ENCODE data around the gene LRRC70. TPM values are rescaled to one million over a fixed set of nuclear protein-coding genes. Genes with fewer than 3 reads are reported as not detected.

The LRRC70 gene
- total and polyA plus RNA-seq, 2 experiments from 2014 or later = 0.15 to 1.7 TPM

DNA sequence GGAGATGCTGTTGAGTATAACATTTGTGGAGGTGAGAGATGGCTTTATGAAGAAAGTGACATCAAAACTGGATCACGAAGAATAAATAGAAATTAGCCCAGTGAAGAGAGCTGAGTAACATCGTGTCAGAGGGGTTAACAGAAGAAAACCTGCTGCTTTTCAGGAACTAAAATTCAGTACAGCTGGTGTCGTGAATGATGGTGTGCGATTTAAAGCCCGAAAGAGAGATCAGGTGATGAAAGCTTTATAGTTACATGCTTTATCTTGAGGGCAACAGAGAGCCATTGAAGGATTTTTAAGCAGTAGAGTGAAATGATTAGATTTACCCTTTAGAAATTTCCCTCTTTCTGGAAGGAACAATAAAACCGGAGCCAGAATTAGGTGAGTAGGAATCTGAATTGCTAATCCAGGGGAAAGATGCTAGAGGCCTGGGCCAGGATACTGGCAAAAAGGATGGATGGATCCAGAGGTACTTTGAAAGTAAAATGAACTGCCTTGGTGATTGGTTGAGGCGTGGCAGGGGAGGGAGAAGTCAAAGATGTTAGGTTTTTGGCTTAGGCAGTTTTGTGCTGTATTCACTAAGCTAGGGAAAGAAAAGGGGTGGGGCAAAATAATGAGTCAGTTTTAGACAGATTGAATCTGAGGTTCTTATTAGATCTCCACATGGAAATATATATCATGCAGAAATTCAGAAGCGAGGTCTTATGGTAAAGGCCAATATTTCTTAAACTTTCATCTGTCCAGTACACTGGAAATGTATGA, 3.4 kb downstream of the LRRC70 start:
- no peak overlapping the region for H3K4me2 ChIP-seq
- no peaks in the 10 kb centered on the region for H3K36me3 ChIP-seq (ENCODE audit: insufficient read depth)
- Mint-ChIP-seq H3K27ac (no peak overlapping the region), H3K27me3 (ENCODE audit: insufficient read depth, low read depth, poor library complexity) (peaks cover 3% of the 10 kb centered on the region), H3K4me1 (peaks cover 9% of the 10 kb centered on the region), H3K9me3 (no peaks in the 10 kb centered on the region), H3K4me3 (no peak overlapping the region), H3K36me3 (ENCODE audit: low read depth) (no peaks in the 10 kb centered on the region)
- H3K27ac ChIP-seq (ENCODE audit: low read depth) = no peak overlapping the region
- no peak overlapping the region for H3K4me3 ChIP-seq
- H3K79me2 ChIP-seq (replicated peaks; ENCODE audit: insufficient read depth) = no peaks in the 10 kb centered on the region; the same call in 1 of the 2 replicates
- H4K20me1 ChIP-seq (replicated peaks; ENCODE audit: insufficient read depth) = no peaks in the 10 kb centered on the region
- H3K9me2 ChIP-seq (ENCODE audit: insufficient read depth) = no peaks in the 10 kb centered on the region
- no peak; the same call in 2 of the 3 replicates for ATAC-seq
- H3F3A ChIP-seq (replicated peaks; ENCODE audit: low read depth) = no peaks in the 10 kb centered on the region
- DNase-seq (ENCODE audit: low spot score) = peak; percentile 31
- no peaks in the 10 kb centered on the region for H3K27me3 ChIP-seq (ENCODE audit: insufficient read depth)
- H2AFZ ChIP-seq = no peak overlapping the region
- H3K4me1 ChIP-seq (ENCODE audit: insufficient read depth) = no peaks in the 10 kb centered on the region
- TF ChIP-seq JUNB (IDR thresholded peaks at IDR 0.05; ENCODE audit: unreplicated experiment) (no peak), ZNF114 (CRISPR knock-in tag; IDR thresholded peaks at IDR 0.05) (no peak), EZH2 (IDR thresholded peaks at IDR 0.05; ENCODE audit: low read depth, unreplicated experiment) (no peak), POLR2AphosphoS5 (IDR thresholded peaks at IDR 0.05; ENCODE audit: low read depth) (no peak), CREB1 (CRISPR knock-in tag; IDR thresholded peaks at IDR 0.05; ENCODE audit: low read depth) (no peak), NANOG (IDR thresholded peaks at IDR 0.05; ENCODE audit: borderline replicate concordance) (no peak), EZH2phosphoT487 (IDR thresholded peaks at IDR 0.05; ENCODE audit: unreplicated experiment) (no peak), ZNF331 (CRISPR knock-in tag; IDR thresholded peaks at IDR 0.05; ENCODE audit: low read depth) (no peak), STAT1 (IDR thresholded peaks at IDR 0.05; ENCODE audit: unreplicated experiment) (no peak)
- TF ChIP-seq, protein P1, sequence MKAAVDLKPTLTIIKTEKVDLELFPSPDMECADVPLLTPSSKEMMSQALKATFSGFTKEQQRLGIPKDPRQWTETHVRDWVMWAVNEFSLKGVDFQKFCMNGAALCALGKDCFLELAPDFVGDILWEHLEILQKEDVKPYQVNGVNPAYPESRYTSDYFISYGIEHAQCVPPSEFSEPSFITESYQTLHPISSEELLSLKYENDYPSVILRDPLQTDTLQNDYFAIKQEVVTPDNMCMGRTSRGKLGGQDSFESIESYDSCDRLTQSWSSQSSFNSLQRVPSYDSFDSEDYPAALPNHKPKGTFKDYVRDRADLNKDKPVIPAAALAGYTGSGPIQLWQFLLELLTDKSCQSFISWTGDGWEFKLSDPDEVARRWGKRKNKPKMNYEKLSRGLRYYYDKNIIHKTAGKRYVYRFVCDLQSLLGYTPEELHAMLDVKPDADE (IDR thresholded peaks at IDR 0.05) = no peak
- TF ChIP-seq, protein P2, sequence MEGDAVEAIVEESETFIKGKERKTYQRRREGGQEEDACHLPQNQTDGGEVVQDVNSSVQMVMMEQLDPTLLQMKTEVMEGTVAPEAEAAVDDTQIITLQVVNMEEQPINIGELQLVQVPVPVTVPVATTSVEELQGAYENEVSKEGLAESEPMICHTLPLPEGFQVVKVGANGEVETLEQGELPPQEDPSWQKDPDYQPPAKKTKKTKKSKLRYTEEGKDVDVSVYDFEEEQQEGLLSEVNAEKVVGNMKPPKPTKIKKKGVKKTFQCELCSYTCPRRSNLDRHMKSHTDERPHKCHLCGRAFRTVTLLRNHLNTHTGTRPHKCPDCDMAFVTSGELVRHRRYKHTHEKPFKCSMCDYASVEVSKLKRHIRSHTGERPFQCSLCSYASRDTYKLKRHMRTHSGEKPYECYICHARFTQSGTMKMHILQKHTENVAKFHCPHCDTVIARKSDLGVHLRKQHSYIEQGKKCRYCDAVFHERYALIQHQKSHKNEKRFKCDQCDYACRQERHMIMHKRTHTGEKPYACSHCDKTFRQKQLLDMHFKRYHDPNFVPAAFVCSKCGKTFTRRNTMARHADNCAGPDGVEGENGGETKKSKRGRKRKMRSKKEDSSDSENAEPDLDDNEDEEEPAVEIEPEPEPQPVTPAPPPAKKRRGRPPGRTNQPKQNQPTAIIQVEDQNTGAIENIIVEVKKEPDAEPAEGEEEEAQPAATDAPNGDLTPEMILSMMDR (conservative IDR thresholded peaks at IDR 0.05; ENCODE audit: low read depth in 2 of 2) = no peak
- TF ChIP-seq, protein P3, sequence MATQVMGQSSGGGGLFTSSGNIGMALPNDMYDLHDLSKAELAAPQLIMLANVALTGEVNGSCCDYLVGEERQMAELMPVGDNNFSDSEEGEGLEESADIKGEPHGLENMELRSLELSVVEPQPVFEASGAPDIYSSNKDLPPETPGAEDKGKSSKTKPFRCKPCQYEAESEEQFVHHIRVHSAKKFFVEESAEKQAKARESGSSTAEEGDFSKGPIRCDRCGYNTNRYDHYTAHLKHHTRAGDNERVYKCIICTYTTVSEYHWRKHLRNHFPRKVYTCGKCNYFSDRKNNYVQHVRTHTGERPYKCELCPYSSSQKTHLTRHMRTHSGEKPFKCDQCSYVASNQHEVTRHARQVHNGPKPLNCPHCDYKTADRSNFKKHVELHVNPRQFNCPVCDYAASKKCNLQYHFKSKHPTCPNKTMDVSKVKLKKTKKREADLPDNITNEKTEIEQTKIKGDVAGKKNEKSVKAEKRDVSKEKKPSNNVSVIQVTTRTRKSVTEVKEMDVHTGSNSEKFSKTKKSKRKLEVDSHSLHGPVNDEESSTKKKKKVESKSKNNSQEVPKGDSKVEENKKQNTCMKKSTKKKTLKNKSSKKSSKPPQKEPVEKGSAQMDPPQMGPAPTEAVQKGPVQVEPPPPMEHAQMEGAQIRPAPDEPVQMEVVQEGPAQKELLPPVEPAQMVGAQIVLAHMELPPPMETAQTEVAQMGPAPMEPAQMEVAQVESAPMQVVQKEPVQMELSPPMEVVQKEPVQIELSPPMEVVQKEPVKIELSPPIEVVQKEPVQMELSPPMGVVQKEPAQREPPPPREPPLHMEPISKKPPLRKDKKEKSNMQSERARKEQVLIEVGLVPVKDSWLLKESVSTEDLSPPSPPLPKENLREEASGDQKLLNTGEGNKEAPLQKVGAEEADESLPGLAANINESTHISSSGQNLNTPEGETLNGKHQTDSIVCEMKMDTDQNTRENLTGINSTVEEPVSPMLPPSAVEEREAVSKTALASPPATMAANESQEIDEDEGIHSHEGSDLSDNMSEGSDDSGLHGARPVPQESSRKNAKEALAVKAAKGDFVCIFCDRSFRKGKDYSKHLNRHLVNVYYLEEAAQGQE (IDR thresholded peaks at IDR 0.05; ENCODE audit: unreplicated experiment) = no peak
- TF ChIP-seq, protein P4, sequence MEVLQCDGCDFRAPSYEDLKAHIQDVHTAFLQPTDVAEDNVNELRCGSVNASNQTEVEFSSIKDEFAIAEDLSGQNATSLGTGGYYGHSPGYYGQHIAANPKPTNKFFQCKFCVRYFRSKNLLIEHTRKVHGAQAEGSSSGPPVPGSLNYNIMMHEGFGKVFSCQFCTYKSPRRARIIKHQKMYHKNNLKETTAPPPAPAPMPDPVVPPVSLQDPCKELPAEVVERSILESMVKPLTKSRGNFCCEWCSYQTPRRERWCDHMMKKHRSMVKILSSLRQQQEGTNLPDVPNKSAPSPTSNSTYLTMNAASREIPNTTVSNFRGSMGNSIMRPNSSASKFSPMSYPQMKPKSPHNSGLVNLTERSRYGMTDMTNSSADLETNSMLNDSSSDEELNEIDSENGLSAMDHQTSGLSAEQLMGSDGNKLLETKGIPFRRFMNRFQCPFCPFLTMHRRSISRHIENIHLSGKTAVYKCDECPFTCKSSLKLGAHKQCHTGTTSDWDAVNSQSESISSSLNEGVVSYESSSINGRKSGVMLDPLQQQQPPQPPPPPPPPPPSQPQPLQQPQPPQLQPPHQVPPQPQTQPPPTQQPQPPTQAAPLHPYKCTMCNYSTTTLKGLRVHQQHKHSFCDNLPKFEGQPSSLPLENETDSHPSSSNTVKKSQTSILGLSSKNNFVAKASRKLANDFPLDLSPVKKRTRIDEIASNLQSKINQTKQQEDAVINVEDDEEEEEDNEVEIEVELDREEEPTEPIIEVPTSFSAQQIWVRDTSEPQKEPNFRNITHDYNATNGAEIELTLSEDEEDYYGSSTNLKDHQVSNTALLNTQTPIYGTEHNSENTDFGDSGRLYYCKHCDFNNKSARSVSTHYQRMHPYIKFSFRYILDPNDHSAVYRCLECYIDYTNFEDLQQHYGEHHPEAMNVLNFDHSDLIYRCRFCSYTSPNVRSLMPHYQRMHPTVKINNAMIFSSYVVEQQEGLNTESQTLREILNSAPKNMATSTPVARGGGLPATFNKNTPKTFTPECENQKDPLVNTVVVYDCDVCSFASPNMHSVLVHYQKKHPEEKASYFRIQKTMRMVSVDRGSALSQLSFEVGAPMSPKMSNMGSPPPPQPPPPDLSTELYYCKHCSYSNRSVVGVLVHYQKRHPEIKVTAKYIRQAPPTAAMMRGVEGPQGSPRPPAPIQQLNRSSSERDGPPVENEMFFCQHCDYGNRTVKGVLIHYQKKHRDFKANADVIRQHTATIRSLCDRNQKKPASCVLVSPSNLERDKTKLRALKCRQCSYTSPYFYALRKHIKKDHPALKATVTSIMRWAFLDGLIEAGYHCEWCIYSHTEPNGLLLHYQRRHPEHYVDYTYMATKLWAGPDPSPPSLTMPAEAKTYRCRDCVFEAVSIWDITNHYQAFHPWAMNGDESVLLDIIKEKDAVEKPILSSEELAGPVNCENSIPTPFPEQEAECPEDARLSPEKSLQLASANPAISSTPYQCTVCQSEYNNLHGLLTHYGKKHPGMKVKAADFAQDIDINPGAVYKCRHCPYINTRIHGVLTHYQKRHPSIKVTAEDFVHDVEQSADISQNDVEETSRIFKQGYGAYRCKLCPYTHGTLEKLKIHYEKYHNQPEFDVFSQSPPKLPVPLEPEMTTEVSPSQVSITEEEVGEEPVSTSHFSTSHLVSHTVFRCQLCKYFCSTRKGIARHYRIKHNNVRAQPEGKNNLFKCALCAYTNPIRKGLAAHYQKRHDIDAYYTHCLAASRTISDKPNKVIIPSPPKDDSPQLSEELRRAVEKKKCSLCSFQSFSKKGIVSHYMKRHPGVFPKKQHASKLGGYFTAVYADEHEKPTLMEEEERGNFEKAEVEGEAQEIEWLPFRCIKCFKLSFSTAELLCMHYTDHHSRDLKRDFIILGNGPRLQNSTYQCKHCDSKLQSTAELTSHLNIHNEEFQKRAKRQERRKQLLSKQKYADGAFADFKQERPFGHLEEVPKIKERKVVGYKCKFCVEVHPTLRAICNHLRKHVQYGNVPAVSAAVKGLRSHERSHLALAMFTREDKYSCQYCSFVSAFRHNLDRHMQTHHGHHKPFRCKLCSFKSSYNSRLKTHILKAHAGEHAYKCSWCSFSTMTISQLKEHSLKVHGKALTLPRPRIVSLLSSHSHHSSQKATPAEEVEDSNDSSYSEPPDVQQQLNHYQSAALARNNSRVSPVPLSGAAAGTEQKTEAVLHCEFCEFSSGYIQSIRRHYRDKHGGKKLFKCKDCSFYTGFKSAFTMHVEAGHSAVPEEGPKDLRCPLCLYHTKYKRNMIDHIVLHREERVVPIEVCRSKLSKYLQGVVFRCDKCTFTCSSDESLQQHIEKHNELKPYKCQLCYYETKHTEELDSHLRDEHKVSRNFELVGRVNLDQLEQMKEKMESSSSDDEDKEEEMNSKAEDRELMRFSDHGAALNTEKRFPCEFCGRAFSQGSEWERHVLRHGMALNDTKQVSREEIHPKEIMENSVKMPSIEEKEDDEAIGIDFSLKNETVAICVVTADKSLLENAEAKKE (CRISPR knock-in tag; IDR thresholded peaks at IDR 0.05) = no peak

Measured in GM23338 (cell line).